Measurements from ENCODE around the gene TRRAP. TPM values are rescaled to one million over a fixed set of nuclear protein-coding genes. Genes with fewer than 3 reads are reported as not detected.

TRRAP gene
- total RNA-seq, 1 experiment from 2014 or later, result 23.1 TPM

DNA sequence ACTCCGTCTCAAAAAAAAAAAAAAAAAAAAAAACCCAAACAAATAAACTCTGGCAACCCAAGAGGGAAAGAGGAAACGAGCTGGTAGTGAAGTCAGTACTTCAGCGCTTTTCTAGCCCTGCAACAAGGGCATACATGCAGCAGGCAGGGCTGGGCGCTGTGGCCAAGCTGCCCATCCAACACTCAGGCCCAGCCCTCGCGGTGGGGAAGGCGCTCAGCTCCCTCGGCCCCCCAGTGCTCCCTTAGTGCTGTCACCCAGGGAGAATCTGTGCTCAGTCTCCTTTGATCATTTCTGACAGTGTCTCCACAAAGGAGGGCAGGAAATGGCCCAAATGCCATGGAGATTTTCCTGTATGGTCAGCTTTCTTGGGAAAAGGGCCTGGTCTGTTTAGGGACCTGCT, 168.4 kb downstream of the TRRAP start:
- DNase-seq (ENCODE audit: low read depth), result no peak

DNA sequence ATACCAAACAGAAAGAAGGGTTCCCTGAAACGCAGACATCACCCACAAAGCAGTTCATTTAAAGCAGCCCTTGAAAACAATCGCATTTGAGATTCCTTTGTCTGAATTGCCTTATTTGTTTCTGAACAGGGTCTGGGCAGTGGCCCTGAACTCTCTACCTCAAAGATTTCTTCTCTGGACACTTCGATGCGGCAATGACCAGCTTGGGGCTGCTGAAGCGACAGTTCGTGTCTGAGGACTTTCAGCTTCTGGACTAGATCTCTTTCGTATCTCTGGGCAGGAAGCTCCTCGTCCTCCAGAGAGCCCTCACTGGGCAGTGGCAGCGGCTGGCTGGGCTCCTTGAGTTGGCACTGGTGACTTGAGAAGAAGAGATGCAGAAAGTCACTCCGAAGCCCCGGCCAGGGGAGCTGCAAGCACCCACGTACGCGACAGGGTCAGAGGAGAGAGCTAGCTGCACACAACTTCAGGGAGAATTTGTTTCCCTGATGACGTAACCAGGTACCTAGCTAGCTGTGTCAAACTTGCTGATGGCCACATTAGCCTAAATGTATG, 169.3 kb downstream of the TRRAP start:
- no peak for DNase-seq (ENCODE audit: low read depth)

GRCh38 chr7:99050971-99051370, 172.6 kb downstream of the TRRAP start:
- no peak for DNase-seq (ENCODE audit: low read depth)

- no peak for DNase-seq (ENCODE audit: low read depth)
Observed at GRCh38 chr7:99054781-99055180, 176.4 kb downstream of the TRRAP start.

GRCh38 chr7:99061001-99061776, 182.9 kb downstream of the TRRAP start:
- no peak for DNase-seq (ENCODE audit: low read depth)

Other genes starting within 250 kb of the TRRAP start
- 0.06 and 0.11 TPM in 2 replicates for gene TMEM130, start 8.5 kb upstream of the TRRAP start, total RNA-seq (2014; rRNA removed)

Data from LHCN-M2 (cell line).